Nephron progenitor cell (in vitro differentiated cells): ENCODE measurements around the gene TNNT3.
"Not testable (repeated sequence)": the region's sequence is repeated elsewhere in the genome, so short reads cannot be mapped to it uniquely, and the experiment has no call there.

Experiments
- DNase-seq: peaks from one replicate; pipeline ENCODE4 v3.0.0; 2021
- H3K27ac Mint-ChIP-seq: 2 replicates; pipeline ENCODE4 v1.8.0; 2021; ENCODE audit warnings: mild to moderate bottlenecking, moderate library complexity, mixed read lengths
- H3K27me3 Mint-ChIP-seq: 2 replicates; pipeline ENCODE4 v1.8.0; 2021; ENCODE audit warnings: mild to moderate bottlenecking, low read depth, mixed read lengths; ENCODE audit not compliant: poor library complexity
- H3K36me3 Mint-ChIP-seq: 2 replicates; pipeline ENCODE4 v1.8.0; 2021; ENCODE audit warnings: low read depth, mixed read lengths
- H3K4me1 Mint-ChIP-seq: 2 replicates; pipeline ENCODE4 v1.8.0; 2021; ENCODE audit warnings: mixed read lengths
- H3K4me3 Mint-ChIP-seq: 2 replicates; pipeline ENCODE4 v1.8.0; 2021; ENCODE audit warnings: mild to moderate bottlenecking, moderate library complexity, mixed read lengths
- H3K9me3 Mint-ChIP-seq: 2 replicates; pipeline ENCODE4 v1.8.0; 2021; ENCODE audit warnings: mild to moderate bottlenecking, moderate library complexity, mixed read lengths
- CTCF ChIP-seq: fragments of 200-600 bp; sonication (generic); IDR thresholded peaks from 2 replicates; pipeline ENCODE4 v1.5.0; 2021; ENCODE audit warnings: antibody characterized with exemption

TNNT3 gene

DNA sequence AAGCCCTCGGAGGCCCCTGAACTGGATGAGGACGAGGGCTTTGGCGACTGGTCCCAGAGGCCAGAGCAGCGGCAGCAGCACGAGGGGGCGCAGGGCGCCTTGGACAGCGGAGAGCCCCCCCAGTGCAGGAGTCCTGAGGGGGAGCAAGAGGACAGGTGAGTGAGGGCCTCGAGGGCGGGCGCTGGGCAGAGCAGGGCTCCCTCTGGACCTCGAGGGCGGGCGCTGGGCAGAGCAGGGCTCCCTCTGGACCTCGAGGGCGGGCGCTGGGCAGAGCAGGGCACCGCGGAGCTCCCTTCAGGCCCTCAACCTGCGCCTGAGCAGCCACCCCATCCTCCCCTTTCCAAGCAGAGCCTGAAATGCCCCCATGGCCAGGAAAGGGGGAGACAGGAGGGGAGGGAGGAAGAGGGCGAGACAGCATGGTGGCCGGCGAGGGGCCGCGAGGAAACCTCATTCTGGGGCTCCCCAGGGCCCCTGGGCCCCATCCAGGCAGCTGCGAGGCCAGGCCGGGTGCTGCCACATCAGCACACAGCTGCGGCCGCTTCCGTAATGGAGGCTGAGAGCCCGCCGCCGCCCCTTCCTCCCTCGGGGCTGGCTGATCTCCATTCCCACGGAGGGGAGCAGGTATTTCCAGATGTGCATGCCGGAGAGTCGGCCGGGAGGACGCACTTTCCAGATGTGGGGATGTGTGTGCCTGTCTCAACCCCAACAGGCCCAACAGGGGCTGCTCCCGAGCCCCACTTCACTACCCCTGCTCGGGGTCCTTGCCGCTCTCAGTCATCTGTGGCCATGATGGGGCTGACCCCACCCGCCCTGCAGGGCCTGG lies 37.9 kb upstream of the TNNT3 start:
- no peak overlapping the region for H3K4me3 Mint-ChIP-seq
- peaks cover 2% of the 10 kb centered on the region for H3K27me3 Mint-ChIP-seq
- DNase-seq: no peak
- H3K36me3 Mint-ChIP-seq: no peaks in the 10 kb centered on the region
- TF ChIP-seq CTCF: no peak
- no peak overlapping the region for H3K27ac Mint-ChIP-seq
- no peaks in the 10 kb centered on the region for H3K9me3 Mint-ChIP-seq
- H3K4me1 Mint-ChIP-seq: peaks cover 10% of the 10 kb centered on the region

- no peak overlapping the region for H3K4me3 Mint-ChIP-seq
- H3K27me3 Mint-ChIP-seq: peaks cover 7% of the 10 kb centered on the region
- H3K36me3 Mint-ChIP-seq: no peaks in the 10 kb centered on the region
- TF ChIP-seq CTCF: peak; percentile 92
- H3K4me1 Mint-ChIP-seq: peaks cover 10% of the 10 kb centered on the region
- DNase-seq: peak; percentile 92
- H3K27ac Mint-ChIP-seq: no peak overlapping the region
- H3K9me3 Mint-ChIP-seq: no peaks in the 10 kb centered on the region
Measured at GRCh38 chr11:1882265-1883238, 37.0 kb upstream of the TNNT3 start.

- DNase-seq: no peak
- Mint-ChIP-seq H3K27ac (no peak overlapping the region), H3K36me3 (no peaks in the 10 kb centered on the region), H3K4me1 (peaks cover 12% of the 10 kb centered on the region), H3K9me3 (no peaks in the 10 kb centered on the region), H3K27me3 (peaks cover 9% of the 10 kb centered on the region), H3K4me3 (no peak overlapping the region)
- no peak for TF ChIP-seq CTCF
Measured at GRCh38 chr11:1883346-1884302, 35.9 kb upstream of the TNNT3 start.

DNA sequence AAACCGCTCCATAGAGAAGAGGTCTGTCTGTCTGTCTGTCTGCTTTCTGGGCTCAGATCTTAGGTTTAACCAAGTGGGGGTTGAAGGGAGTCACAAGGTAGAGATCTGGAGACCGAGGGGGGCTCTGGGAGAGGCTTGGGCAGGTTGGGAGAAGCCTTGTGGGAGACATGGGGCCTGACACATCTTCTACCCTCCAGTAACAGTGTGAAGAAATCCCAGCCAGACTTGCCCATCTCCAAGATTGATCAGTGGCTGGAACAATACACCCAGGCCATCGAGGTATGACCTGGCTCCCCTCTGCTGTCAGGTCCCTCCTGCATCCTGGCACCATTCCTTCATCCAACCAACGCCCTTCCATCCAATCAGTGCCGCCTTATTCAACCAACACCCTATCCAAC lies 35.2 kb upstream of the TNNT3 start:
- peaks cover 9% of the 10 kb centered on the region for H3K27me3 Mint-ChIP-seq
- no peaks in the 10 kb centered on the region for H3K9me3 Mint-ChIP-seq

DNA sequence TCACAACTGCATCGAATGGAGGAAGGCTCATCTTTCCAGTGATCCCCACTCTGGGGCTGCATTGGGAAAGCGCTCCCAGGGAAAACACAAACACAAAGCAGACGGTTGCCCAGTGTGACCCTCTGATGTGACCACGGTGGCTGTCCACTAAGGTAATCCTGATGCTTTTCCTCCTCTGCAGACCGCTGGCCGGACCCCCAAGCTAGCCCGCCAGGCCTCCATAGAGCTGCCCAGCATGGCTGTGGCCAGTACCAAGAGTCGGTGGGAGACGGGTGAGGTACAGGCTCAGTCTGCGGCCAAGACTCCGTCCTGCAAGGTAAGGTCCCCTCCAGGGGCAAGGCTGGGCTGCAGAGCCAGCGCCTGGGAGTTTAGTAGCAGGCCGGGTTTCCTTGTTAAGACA lies 33.0 kb upstream of the TNNT3 start:
- H3K36me3 Mint-ChIP-seq, H3K27me3 Mint-ChIP-seq, H3K27ac Mint-ChIP-seq, DNase-seq, H3K9me3 Mint-ChIP-seq, H3K4me3 Mint-ChIP-seq: not testable (repeated sequence)
- H3K4me1 Mint-ChIP-seq: peaks cover 12% of the 10 kb centered on the region

More for the DNA sequence above, 35.2 kb upstream of the TNNT3 start:
- DNase-seq: no peak
- Mint-ChIP-seq H3K4me1 (peaks cover 15% of the 10 kb centered on the region), H3K36me3 (no peaks in the 10 kb centered on the region), H3K4me3 (no peak overlapping the region), H3K27ac (no peak overlapping the region)
- TF ChIP-seq CTCF: no peak
